Stimulated activated CD8-positive, alpha-beta memory T cell treated with anti-CD3 and anti-CD28 coated beads, Interleukin-4, amount 100 ng/mL, for 1 hour (primary cell): Measurements from ENCODE around the gene RIT1.
"Not testable (repeated sequence)": the region's sequence is repeated elsewhere in the genome, so short reads cannot be mapped to it uniquely, and the experiment has no call there.

Experiments
- DNase-seq, 2 donors: peaks; one replicate each; pipeline ENCODE4 v3.0.0-alpha.2; 2020; ENCODE audit warnings: low read depth in 2 of 2, low spot score in 1 of 2

The RIT1 gene

GRCh38 chr1:155934097-155934935, 23.2 kb upstream of the RIT1 start, which contains the start of gene KHDC4:
Gene KHDC4, minus strand, starts transcription at chr1:155934413. Its CDS starts 40 bp downstream, at chr1:155934373.
- peak; percentile 83 to 89 for DNase-seq

GRCh38 chr1:155933591-155934096, 22.5 kb upstream of the RIT1 start:
- no peak for DNase-seq

GRCh38 chr1:155932487-155932886, 21.3 kb upstream of the RIT1 start:
- no peak for DNase-seq

- DNase-seq = no peak
Observed at GRCh38 chr1:155932081-155932480, 20.9 kb upstream of the RIT1 start.

DNA sequence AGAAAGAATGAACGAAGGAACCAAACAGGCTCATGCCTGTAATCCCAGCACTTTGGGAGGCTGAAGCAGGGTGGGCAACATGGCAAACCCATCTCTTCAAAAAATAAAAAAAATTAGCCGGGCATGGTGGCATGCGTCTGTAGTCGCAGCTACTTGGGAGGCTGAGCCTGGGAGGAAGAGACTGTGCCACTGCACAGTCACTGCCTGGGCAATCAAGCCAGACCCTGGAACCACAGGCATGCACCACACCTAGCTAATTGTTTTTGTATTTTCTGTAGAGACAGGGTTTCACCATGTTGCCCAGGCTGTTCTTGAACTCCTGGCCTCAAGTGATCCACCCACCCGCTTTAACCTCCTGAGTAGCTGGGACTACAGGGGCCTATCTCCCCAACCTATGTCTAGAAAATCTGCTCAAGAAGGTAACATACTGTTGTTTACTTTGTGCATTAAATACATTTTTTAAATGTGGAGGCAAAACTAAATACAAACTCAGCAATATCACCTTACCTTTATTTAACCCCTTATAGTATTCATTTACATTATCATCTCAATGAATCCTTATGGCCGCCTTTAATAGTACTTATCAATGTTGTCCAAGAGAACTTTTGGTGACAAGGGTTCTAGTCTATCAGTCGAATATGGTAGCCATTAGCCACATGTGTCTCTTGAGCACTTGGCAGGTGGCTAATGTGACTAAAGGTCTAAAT, 20.3 kb upstream of the RIT1 start:
- DNase-seq = no peak

DNA sequence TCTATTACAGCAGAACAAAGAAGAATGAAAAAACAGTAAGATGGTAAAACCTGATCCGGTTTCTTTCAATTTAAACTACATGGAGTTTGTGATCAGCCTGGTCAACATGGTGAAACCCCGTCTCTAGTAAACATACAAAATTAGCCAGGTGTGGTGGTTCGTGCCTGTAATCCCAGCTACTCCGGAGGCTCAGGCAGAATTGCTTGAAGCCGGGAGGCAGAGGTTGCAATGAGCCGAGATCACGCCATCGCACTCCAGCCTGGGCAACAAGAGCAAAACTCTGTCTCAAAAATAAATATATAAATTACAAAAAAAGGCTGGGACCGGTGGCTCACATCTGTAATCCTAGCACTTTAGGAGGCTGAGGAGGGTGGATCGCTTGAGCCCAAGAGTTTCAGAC, 19.6 kb upstream of the RIT1 start:
- DNase-seq = not testable (repeated sequence)

- no peak for DNase-seq
Observed at GRCh38 chr1:155929057-155929456, 17.9 kb upstream of the RIT1 start.

DNA sequence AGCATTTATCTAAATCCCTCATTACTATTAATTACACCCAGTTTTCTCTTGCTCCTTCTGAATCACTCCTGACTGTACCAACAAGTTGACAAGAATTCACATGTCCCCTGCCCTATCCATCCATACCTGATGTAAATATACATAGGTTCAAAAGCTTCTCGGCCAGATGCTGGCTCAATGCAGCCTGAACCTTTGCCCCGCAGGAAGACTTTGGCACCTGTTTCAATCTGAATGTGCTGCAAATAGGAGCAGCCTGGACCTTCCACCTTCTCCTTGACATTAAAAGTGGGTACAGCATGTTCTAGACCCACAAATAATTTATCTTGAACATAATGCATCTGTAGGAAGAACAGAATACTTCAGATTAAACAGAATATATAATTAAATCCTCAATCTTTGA, 14.4 kb upstream of the RIT1 start:
- DNase-seq = no peak

- no peak for DNase-seq
Observed at GRCh38 chr1:155920717-155921116, 9.6 kb upstream of the RIT1 start.

GRCh38 chr1:155919801-155920200, 8.7 kb upstream of the RIT1 start:
- no peak for DNase-seq

DNA sequence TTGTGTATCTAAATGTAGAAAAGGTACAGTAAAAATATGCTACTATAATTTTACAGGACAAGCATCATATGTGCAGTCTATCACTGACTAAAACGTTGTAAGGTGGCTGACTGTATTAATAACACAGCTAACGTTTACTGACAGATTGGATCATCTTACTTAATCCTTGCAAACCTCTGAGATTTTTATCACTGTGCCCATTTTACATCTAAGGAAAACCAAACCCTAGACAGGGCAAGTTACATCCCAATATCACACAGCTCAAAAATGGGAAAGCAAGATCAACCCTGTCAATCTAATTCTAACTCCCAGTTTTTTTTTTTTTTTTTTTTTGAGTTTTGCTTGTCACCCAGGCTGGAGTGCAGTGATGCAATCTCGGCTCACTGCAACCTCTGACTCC, 7.5 kb upstream of the RIT1 start:
- DNase-seq = no peak

DNA sequence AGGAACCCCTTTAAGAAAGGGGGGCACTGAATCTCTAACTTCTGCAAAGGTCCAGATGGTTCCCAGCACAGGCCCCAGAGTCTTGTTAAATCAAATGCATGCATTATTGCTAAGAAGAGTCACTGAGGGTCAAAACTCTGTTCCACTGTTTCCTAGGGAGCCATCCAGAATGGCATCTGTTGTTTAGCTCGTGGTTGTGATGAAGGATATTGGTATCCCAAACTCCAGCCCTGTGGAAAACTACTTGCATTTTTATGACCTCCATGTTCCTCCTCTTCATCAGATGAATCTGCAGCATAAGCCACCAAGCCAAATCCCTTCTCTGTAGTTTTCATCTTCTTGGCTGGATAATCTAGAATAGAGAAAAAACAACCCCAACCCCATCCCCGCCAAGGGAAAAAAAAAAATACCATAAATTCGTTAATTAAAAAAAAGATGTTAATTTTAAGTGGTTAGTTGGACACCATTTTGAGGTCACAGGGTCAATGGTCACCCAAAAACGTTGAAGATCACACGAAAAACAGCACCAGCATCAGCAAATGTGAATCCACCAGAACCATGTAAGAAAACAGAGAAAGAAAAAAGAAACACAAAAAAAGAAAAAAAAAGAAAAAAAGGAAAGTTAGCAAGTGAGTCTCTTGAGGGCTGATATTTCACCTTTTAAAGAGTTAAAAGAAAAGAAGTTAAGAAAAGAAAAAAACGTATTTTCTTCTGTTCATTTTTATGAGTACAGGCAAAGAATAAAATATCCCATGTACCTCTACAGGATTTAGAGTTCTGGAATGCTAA, 3.0 kb upstream of the RIT1 start:
- DNase-seq = no peak

- DNase-seq = no peak
Observed at GRCh38 chr1:155912056-155912536, 947 bp upstream of the RIT1 start.

DNA sequence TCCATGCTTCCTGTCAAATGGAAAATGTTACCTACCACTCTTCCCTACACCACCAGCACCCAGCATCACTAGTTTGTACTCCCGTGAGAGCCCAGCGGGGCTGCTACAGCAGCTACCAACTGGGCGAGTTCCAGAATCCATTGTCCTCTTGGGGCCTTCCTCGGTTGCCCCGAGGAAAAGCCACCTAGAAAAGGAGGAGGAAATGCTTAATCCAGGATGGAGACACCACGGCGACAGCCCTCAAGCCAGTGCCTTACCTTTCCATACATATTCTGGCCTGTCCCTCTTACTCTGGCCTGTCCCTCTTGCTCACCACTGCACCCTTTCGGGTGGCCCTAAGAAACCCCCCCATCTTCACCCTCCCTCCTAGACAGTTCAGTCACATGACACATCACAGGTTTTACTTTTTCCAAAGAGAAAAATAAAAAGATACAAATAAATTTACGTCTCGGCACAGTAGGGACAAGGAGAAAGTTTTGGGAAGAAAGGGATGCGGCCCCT, 478 bp downstream of the RIT1 start:
- DNase-seq = no peak

DNA sequence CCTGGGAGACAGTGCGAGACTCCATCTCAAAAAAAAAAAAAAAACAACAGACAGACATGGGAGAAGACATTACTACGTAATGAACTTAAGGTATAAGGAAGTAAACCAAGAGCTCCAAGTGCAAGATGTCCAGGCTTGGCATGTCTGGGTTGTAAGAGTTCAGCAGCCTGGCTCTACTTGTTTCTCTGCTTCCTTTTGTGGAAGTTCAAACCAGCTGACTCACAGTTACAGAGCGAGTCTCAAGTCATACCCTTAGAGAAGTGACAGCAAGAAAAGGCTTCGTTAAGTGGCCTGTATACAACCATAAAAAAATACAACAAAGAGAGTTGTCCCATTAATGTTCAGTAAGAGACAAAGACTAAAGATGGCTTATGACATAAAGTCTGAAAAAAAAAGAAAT, 1.3 kb downstream of the RIT1 start:
- DNase-seq = no peak

DNA sequence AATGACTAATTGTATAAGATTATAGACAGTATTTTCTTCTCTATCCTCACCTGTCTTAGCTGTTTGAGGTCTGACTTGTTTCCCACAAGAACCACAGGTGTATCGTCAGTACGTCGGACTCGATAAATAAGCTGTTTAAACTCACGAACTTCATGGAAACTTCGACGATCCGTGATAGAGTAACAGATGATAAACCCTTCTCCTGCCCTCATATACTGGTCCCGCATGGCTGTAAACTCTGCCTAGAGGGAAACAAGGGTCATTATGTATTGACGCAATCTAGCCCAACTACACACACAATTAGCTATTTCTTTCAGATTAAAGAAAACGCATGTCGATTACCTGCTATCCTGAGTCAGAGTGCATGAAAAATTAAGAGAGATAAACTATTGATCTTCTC, 6.9 kb downstream of the RIT1 start:
- no peak for DNase-seq

GRCh38 chr1:155900161-155900560, 11.0 kb downstream of the RIT1 start:
- DNase-seq = no peak

DNA sequence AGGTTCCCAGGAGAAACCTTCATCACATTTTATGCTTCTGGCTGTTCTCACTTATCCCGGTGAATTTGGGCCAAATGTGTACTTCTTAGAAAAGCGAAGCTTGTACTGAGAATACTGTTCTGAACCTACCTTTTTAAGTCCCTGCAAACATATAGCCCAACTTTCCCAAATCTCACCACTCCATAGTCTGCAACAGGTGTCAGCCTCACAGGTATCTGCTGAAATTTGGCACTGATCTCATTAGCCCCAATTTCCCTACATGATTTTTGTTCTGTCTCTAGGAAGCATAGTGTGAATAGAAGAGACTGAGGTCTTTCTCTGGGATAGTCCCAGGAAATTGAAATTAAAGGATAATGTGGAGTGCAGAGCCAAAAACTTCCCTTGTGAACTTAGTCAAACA, 11.5 kb downstream of the RIT1 start:
- DNase-seq = no peak

GRCh38 chr1:155898888-155899287, 12.3 kb downstream of the RIT1 start:
- no peak for DNase-seq

- no peak for DNase-seq
Observed at GRCh38 chr1:155897746-155898145, 13.4 kb downstream of the RIT1 start.

GRCh38 chr1:155896476-155896875, 14.7 kb downstream of the RIT1 start:
- DNase-seq = not testable (repeated sequence)
